Stimulated activated naive CD4-positive, alpha-beta T cell (primary cell): ENCODE results near the gene HOXB13.
"Not testable (repeated sequence)": the region's sequence is repeated elsewhere in the genome, so short reads cannot be mapped to it uniquely, and the experiment has no call there.

ENCODE experiments used
- DNase-seq, 6 experiments: peaks; one replicate each; lab custom pipeline; 2025; lab: John Stamatoyannopoulos, UW

HOXB13 gene

GRCh38 chr17:48726114-48726915 is 2.2 kb downstream of the HOXB13 start:
- DNase-seq: no peak

GRCh38 chr17:48725288-48726064 is 3.1 kb downstream of the HOXB13 start:
- DNase-seq: no peak

DNA sequence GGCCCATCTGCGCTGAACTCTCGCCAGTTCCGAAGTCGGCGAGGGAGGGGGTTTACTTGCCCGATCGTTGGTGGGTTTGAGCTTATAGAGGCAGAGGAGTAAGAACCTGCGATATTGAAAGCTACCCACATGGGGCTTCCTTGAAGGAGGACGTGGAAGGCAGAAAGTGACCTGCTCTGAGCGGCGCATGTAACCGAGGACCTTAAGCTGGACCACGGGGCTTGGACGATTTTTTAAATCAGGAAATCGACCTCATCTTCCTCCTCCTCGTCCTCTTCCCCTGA is 3.6 kb downstream of the HOXB13 start:
- no peak for DNase-seq

DNA sequence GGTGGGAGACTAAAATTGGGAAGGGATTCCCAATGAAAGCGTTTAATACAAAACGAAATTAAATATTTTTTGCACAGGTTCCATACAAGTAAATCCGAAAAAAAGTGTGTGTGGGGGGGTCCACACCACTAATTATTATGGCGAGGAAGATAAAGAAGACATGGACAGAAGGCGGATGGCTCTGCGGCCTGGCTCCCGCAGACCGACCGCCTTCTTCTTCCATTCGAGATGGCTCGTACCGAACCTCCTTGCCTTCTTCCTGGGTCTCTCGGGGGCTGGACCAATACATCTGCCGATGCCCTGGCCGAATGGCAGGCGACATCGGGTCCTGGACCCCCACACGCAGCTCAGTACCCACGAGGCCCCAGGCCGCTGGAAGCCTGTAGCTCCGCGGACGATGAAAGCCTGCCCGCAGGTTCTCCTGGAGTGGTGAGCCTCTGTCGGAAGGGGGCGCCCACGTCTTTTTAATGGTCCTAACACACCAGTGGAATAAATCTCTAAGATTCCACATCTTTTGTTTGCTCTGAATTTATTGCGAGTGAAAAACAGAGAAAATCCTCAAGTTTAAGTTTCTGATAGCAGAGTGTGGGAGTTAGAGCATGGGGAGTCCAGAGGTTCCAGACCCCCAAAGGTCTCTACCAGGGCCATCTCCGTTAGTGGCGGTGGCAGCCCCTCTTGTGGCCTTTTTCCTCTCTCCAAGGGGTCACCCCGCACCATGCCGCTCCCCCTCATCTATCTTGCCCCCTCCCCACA is 4.1 kb downstream of the HOXB13 start:
- peak; percentile 15 to 68 (median 64) for DNase-seq

- peak in 3 of 6 experiments; percentile 17 to 52 (median 27) for DNase-seq
Observed at GRCh38 chr17:48723423-48724250, 4.9 kb downstream of the HOXB13 start.

GRCh38 chr17:48722915-48723422 is 5.6 kb downstream of the HOXB13 start, which contains the start of gene PRAC2:
TSS of gene PRAC2 (plus strand) at chr17:48723185. CDS start at chr17:48724411, 1,226 bp downstream.
- DNase-seq: peak in 1 of 6 experiments; percentile 34

- no peak for DNase-seq
Observed at GRCh38 chr17:48722201-48722907, 6.2 kb downstream of the HOXB13 start, which contains the start of gene PRAC1. TSS of gene PRAC1 (minus strand) at chr17:48722518. CDS start at chr17:48722392, 126 bp downstream.

- no peak for DNase-seq
Observed at GRCh38 chr17:48721009-48721402, 7.5 kb downstream of the HOXB13 start.

DNA sequence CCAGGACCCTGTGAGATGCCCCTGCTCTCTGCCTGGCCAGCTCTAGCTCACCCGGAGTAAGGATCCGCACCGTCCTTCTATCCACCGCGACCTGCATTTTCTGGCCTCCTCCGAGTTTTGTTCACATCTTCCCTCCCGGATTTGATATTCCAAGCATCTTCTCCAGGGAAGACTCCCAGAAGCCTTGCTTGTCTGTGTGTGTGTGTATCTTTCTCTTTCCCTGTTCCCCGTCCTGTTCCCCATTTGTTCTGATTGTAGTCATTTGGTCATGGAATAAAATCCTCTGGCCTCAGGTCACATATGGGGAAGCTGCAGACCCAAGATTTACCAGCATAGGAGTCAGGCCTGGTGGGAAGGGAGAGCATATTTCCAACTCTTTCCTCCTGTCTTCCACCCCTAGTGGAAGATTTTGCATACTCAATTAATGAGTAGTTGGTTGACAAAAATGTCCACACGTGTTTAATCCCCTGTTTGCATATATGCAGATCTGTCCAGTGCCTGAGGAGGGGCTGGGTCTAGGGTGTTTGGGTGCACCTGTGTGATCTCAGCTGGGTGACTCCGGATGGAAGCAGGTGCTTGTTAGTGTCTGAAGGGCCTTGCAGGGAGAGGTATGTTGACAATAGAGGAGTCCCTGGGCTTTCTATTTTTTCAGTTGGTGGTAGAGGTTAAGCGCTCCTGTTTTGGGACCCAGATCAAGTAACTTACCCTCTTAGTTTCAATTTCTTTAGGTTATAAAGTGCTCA is 8.1 kb downstream of the HOXB13 start:
- no peak for DNase-seq

DNA sequence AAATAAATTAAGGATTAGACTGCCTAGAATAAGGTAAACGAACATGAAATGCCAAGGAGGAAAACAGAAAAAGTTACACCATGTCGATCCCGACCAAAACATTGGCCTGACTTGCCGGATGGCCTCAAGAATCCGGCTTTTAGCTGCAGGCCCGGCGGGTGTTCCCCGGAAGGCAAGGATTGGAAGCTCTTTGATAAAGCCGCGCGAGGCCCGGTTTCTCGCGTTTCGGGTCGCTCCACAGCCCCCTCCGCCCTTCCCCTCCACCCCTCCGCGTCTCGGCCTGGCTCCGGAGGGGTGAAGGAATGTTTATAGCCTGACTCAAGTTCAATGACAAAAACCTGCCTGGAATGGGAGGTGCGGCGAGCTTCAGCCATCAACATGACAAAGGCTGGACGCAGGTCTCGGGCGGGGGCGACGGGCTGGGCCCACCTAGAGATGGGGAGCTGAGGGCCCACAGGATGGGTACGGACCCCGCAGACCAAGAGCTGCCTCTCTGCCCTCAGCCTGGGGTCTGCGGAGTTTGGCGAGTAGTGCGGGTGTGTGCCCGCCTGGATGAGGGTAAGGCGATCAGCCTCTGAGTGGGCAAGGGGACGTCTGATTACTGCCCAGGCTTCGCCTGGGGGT is 8.8 kb downstream of the HOXB13 start:
- peak in 1 of 6 experiments; percentile 31 for DNase-seq

DNA sequence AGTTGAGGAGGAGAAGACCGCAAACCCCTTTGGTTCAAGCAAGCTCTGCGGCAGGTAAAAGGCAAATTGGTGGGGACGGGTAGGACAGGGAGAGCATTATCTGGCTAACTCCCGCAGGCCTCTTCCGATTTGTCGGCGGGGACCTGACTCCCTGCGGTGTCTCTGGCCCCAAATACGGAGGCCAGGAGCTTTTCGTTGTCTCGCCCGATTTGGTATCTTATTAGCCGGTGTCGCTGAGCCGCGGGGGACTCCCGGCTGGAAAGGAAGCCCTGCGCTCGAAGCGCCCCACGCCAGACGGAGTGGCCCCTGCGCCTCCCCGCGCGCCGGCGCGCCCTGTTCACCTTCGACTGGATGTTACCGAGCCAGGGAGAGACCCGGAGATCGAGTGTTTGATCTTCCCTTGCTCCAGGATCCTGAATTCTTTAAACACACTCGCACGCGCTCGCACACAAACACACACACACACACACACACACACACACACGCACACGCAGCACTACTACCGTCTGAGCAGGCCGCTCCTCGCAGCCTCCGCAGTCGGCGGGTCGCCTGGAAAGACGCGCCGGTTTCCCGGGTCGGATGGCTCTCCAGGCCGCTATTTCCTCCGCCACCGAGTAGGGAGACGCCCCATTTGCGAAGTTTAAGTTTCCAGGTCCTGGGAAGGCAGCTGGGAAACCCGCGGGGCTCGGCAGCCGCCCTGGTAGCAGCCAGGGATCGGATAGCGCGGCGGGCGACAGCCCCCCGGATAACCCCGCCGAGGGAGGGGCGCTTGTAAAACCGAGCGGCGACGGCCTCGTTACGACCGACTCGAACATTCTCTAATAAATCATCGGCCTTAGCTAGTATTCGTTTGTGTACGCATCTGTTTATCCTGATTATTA is 9.5 kb downstream of the HOXB13 start:
- DNase-seq: peak in 2 of 6 experiments; percentile 24 to 48

GRCh38 chr17:48718227-48718760 is 10.3 kb downstream of the HOXB13 start:
- DNase-seq: no peak

DNA sequence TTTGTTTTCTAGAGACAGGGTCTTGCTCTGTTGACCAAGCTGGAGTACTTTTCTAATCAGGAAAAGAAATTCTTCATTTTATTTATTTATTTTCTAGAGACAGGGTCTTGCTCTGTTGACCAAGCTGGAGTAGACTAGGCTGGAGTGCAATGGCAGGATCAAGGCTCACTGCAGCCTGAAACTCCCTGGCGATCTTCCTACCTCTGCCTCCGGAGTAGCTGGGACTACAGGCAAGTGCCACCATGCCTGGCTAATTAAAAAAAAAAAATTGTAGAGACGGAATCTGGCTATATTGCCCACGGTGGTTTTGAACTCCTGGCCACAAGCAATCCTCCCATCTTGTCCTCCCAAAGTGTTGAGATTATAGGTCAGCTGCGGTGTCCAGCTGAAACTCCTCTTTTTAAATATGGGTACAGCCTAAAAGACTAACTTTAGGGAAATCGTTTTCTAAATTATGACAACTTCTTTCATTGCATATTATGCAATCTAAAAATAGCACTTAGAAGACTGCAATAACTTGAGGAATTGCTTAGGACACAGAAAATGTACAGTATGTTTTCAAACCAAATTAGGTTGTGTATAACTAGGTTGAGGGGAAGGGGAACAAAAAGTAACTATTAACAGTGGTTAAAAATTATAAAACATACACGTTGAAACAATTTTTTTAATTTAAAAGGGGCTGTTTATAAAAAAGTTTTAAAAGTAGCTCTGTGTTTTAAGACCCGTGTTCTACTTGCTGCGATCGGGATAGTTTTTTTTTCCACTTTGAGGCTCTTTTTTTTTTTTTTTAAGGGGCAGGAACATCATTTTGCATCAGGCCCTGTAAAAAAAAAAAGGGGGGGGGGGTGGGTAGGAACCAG is 11.0 kb downstream of the HOXB13 start:
- no peak for DNase-seq

GRCh38 chr17:48716549-48716948 is 12.0 kb downstream of the HOXB13 start:
- not testable (repeated sequence) for DNase-seq

GRCh38 chr17:48715496-48716399 is 12.8 kb downstream of the HOXB13 start:
- no peak for DNase-seq

- DNase-seq: no peak
Observed at GRCh38 chr17:48711128-48711527, 17.4 kb downstream of the HOXB13 start.
